ENCODE measurements around the gene NKX1-1. TPM values are rescaled to one million over a fixed set of nuclear protein-coding genes. Genes with fewer than 3 reads are reported as not detected.
"Not testable (repeated sequence)": the region's sequence is repeated elsewhere in the genome, so short reads cannot be mapped to it uniquely, and the experiment has no call there.

NKX1-1 gene
- total and polyA plus RNA-seq, 8 donors, result not detected

DNA sequence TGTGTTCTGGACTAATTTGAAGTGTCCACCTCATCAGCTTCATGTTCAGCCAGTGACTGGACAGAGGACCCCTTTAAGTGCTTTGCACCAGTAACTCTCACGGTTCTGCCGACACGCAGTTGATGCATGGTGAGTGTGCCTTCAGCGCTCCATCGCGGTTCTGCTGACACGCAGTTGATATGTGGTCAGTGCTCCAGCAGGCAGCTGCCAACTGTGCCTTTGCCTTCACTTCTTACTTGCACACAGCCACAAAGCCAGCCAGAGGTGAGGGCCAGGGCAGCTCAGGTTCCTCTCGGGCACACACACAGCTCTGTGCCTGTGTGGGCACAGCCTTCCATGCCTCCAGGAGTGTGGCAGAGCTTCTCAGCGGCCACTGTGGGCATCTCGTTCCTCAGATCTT is 12.4 kb downstream of the NKX1-1 start:
- peaks cover 6 to 58% (median 43%) of the 10 kb centered on the region in 4 donors for H3K36me3 ChIP-seq
- no peak overlapping the region for H3K4me3 ChIP-seq
- peaks cover 0 to 39% (median 24%) of the 10 kb centered on the region in 4 donors for H3K9me3 ChIP-seq
- no peaks in the 10 kb centered on the region for H3K27me3 ChIP-seq
- 88 to 98% (median 97%) methylated on average over 10 of the region's 10 CpGs for WGBS, 5 donors
- H3K4me1 ChIP-seq, result no peaks in the 10 kb centered on the region
- no peak overlapping the region for H3K27ac ChIP-seq
- intact Hi-C loops (cut with DNase I; ENCODE audit: low total_unique reads), result no loop called here
- DNase-seq, result no peak
- no peak for TF ChIP-seq POLR2AphosphoS5 (IDR thresholded peaks at IDR 0.05)
- TF ChIP-seq POLR2A (IDR thresholded peaks at IDR 0.05), result no peak

DNA sequence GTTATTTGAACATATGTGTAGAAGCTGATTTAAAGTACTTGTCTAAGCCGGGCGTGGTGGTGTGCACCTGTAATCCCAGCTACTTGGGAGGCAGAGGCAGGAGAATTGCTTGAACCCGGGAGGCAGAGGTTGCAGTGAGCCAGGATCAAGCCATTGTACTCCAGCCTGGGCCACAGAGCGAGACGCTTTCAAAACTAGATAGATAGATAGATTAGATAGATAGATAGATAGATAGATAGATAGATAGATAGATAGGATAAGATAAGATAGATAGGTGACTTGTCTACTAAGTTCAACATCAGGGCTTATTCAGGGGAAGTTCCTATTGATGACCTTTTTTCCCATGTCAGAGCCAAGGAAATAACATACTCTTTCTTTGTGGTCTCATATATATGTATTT is 12.9 kb downstream of the NKX1-1 start:
- intact Hi-C loops (cut with DNase I; ENCODE audit: low total_unique reads); H3K4me1 ChIP-seq; H3K27me3 ChIP-seq; H3K4me3 ChIP-seq; H3K27ac ChIP-seq; DNase-seq: not testable (repeated sequence)
- Histone ChIP-seq H3K36me3 (peaks cover 6 to 63% (median 48%) of the 10 kb centered on the region in 4 donors), H3K9me3 (peaks cover 0 to 39% (median 26%) of the 10 kb centered on the region in 4 donors)
- 96 to 99% (median 96%) methylated on average over 5 of the region's 5 CpGs for WGBS, 5 donors

DNA sequence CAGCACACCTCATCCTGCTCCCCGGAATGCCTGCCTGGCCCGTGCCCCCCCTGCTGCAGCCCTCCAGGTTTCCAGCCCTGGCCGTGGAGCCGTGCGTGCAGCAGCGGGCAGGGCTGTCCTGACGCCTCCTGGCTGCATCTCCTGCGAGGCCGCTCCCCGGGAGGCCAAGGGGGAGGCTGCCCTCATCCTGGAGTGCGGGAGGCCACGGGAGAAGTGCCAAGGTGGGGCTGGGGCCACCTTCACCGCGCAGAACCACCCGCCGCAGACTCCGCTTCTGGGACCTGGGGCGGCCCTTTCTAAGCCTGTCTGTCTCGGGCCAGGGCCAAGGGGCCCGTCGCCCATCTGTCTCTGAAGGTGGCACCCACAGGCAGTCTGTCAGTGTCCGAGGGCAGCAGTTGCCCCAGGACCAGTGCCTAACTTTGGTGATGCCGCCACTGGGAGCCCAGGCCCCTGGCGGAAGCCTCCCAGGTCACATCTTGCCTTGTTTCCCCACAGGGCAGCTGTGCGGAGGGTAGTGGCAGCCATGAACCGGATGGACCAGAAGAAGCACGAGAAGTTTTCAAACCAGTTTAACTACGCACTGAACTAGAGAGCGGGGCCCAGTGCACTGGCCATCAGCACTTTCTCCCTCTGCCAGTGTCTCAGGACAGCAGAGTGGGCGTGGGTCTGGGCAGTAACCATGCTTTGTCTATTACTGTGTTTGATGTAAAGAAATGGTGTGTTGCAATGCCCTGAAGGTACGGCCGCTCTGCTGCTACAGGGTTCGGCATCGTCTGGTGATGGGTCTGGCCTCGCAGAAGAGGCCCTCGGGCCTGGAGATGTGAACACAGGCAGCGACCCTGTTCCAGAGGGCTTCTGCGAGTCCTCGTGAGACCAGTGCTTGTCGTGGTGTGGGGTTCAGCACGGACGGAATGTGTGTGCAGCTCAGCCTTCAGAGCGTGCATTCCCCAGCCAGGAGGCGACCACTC is 20.6 kb downstream of the NKX1-1 start:
- intact Hi-C loops (cut with DNase I; ENCODE audit: low total_unique reads), result no loop called here
- DNase-seq, result no peak
- Histone ChIP-seq H3K27me3 (no peaks in the 10 kb centered on the region), H3K4me1 (no peaks in the 10 kb centered on the region), H3K36me3 (peaks cover 25 to 96% (median 82%) of the 10 kb centered on the region in 4 donors), H3K4me3 (no peak overlapping the region), H3K9me3 (peaks cover 0 to 14% (median 11%) of the 10 kb centered on the region in 4 donors), H3K27ac (no peak overlapping the region)
- 94 to 97% (median 95%) methylated on average over 22 to 44 of the region's 44 CpGs for WGBS, 5 donors
- TF ChIP-seq POLR2AphosphoS5 (IDR thresholded peaks at IDR 0.05) (no peak), EP300 (IDR thresholded peaks at IDR 0.05) (no peak), POLR2A (IDR thresholded peaks at IDR 0.05) (no peak)
- TF ChIP-seq, protein P1, sequence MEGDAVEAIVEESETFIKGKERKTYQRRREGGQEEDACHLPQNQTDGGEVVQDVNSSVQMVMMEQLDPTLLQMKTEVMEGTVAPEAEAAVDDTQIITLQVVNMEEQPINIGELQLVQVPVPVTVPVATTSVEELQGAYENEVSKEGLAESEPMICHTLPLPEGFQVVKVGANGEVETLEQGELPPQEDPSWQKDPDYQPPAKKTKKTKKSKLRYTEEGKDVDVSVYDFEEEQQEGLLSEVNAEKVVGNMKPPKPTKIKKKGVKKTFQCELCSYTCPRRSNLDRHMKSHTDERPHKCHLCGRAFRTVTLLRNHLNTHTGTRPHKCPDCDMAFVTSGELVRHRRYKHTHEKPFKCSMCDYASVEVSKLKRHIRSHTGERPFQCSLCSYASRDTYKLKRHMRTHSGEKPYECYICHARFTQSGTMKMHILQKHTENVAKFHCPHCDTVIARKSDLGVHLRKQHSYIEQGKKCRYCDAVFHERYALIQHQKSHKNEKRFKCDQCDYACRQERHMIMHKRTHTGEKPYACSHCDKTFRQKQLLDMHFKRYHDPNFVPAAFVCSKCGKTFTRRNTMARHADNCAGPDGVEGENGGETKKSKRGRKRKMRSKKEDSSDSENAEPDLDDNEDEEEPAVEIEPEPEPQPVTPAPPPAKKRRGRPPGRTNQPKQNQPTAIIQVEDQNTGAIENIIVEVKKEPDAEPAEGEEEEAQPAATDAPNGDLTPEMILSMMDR (IDR thresholded peaks at IDR 0.05), result no peak

DNA sequence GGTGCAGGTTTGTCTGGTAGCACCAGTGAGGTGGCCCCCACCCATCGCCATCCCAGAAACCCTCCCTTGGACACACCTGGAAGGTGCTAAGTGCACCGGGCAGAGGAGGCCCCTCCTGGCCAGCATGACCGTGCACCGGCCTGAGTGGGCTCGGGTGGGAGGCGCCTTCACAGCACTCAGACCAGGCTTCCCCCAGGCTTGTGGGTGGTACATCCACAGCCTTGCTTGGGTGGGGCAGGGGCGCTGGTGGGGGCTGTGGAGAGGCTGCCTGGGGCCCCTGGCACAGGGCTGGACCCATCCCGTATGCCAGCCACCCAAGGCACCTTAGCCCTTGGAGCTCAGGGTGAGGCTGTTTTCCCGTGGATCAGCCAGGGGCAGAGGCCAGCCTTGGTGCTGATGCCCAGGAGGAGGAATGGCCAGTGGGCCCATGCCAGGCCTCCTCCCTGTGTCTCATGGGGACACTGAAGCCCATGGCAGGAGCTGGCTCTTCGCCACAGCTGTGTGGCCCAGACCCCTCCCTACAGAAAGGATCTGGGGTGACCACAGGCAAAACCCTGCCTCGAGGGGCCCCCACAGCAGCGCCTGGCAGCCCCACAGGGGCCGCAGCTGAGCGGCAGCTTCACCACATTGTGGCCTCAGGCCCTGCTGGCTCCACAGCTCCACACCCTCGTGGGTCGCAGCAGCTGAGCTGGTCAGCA is 21.4 kb downstream of the NKX1-1 start:
- Histone ChIP-seq H3K9me3 (peaks cover 0 to 14% (median 11%) of the 10 kb centered on the region in 4 donors), H3K4me1 (no peaks in the 10 kb centered on the region), H3K4me3 (no peak overlapping the region), H3K36me3 (peaks cover 25 to 99% (median 91%) of the 10 kb centered on the region in 4 donors), H3K27ac (no peak overlapping the region), H3K27me3 (no peaks in the 10 kb centered on the region)
- TF ChIP-seq POLR2AphosphoS5 (IDR thresholded peaks at IDR 0.05), result no peak
- TF ChIP-seq, protein P1 (IDR thresholded peaks at IDR 0.05), result no peak
- TF ChIP-seq POLR2A (IDR thresholded peaks at IDR 0.05), result no peak
- intact Hi-C loops (cut with DNase I; ENCODE audit: low total_unique reads), result no loop called here
- no peak for DNase-seq
- 89 to 96% (median 93%) methylated on average over 9 to 16 of the region's 16 CpGs for WGBS, 5 donors

DNA sequence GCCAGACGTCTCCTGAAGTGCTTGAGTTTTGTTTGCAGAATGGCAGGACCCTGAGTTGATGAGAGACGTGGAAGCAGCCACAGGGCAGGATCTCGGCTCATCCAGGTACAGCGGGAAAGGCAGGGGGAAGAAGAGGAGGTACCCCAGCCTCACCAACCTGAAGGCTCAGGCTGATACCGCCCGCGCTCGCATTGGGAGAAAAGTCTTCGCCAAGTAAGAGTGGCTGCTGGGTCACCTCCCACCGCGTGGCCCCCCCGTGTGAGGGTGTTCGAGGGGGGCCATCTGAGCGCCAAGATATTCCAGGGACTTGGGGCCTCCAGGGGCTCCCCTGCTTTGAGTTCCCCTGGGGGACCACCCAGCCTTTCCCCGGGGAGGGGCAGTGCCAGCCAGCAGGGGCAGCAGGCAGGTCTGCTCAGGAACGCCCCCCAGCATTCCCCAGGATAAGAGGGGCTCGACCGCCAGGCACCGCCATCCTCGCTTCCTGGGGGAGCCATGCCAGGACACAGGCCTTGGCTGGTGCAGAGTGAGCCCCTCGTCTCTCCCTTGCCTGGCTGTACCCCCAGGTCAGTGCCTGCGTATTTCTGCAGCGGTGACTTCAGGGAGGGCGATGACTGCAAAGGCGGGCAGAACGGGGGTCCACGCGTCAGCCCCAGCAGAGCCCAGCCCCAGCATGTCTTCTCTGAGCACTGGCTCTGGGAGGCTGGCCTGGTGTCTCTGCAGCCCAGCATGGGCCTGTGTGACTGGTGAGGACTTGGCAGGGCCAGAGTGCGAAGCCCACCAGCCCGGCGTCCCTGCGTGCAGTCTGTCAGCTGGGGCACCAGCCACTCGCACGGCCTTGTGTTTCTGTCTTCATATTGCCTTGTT is 22.3 kb downstream of the NKX1-1 start:
- H3K4me3 ChIP-seq, result no peak overlapping the region
- no peak for TF ChIP-seq EP300 (IDR thresholded peaks at IDR 0.05)
- TF ChIP-seq POLR2AphosphoS5 (IDR thresholded peaks at IDR 0.05), result no peak
- TF ChIP-seq, protein P1 (IDR thresholded peaks at IDR 0.05), result no peak
- TF ChIP-seq POLR2A (IDR thresholded peaks at IDR 0.05), result no peak
- H3K36me3 ChIP-seq, result peaks cover 25 to 98% (median 90%) of the 10 kb centered on the region in 4 donors
- intact Hi-C loops (cut with DNase I; ENCODE audit: low total_unique reads), result no loop called here
- WGBS, 5 donors, result 89 to 97% (median 91%) methylated on average over 23 to 34 of the region's 34 CpGs
- H3K27ac ChIP-seq, result no peak overlapping the region
- peaks cover 0 to 9% (median 8%) of the 10 kb centered on the region in 4 donors for H3K9me3 ChIP-seq
- no peaks in the 10 kb centered on the region for H3K4me1 ChIP-seq
- no peak for DNase-seq
- no peaks in the 10 kb centered on the region for H3K27me3 ChIP-seq
